Gastrocnemius medialis (tissue), 4 donors: Measurements from ENCODE around the gene TMEM229A. TPM values are rescaled to one million over a fixed set of nuclear protein-coding genes. Genes with fewer than 3 reads are reported as not detected.
"Not testable (repeated sequence)": the region's sequence is repeated elsewhere in the genome, so short reads cannot be mapped to it uniquely, and the experiment has no call there.

Experiments
- ATAC-seq, 2 donors: fragments of 150-250 bp; one replicate each; pipeline ENCODE4 v1.9.1; 2016
- DNase-seq, 2 donors: peaks; one replicate each; pipeline ENCODE4 v3.0.0-alpha.2; 2019
- H3K27ac ChIP-seq, 4 donors: fragments of 200-600 bp; sonication (generic); 1 replicate in 1 of 4; 2 replicates in 3 of 4; pipeline ENCODE4 v1.5.1; 2016 to 2018; ENCODE audit warnings: mild to moderate bottlenecking in 2 of 4, moderate library complexity in 1 of 4
- H3K27me3 ChIP-seq, 3 donors: fragments of 200-600 bp; sonication (generic) in 2 of 3; 1 replicate in 1 of 3; 2 replicates in 2 of 3; pipeline versions ENCODE4 v1.5.1 to v1.6.0; 2016 to 2019; ENCODE audit warnings: mild to moderate bottlenecking in 1 of 3, moderate library complexity in 1 of 3
- H3K36me3 ChIP-seq, 2 donors: fragments of 200-600 bp; sonication (generic) in 1 of 2; one replicate each; pipeline ENCODE4 v1.5.1; 2017 to 2018
- H3K4me1 ChIP-seq, 2 donors: fragments of 200-600 bp; sonication (generic) in 1 of 2; one replicate each; pipeline ENCODE4 v1.5.1; 2016 to 2017; ENCODE audit warnings: mild to moderate bottlenecking in 2 of 2
- H3K4me3 ChIP-seq, 4 donors: fragments of 200-600 bp; sonication (generic) in 3 of 4; 1 replicate in 1 of 4; 2 replicates in 3 of 4; pipeline ENCODE4 v1.5.1; 2016 to 2019; ENCODE audit warnings: mild to moderate bottlenecking in 2 of 4
- H3K9me3 ChIP-seq, 3 donors: fragments of 200-600 bp; sonication (generic) in 2 of 3; 1 replicate in 1 of 3; 2 replicates in 2 of 3; pipeline ENCODE4 v1.5.1; 2016 to 2019
- POLR2A ChIP-seq, 2 donors: fragments of 450-650 bp; IDR thresholded peaks; one replicate each; pipeline ENCODE4 v1.6.1; 2017; ENCODE audit warnings: antibody characterized with exemption in 2 of 2, mild to moderate bottlenecking in 2 of 2, moderate library complexity in 2 of 2
- in situ Hi-C, 4 donors: fragments of 200-750 bp; cut with MboI; loops; one replicate each; pipeline versions ENCODE4 v1.15.0 to v1.8.0; 2017; ENCODE audit warnings: low sequenced_read_pairs in 4 of 4
- intact Hi-C: fragments of 100-400 bp; cut with DNase I; formaldehyde crosslinking; loops from one replicate; pipeline ENCODE4 v1.15.1; 2023; ENCODE audit warnings: low total_unique reads
- total RNA-seq, 4 donors: library from RNA; depleted of rRNA; stranded (reverse); fragments of >200 nt; gene quantifications; one replicate each; pipeline versions ENCODE4 v1.1.0 to v1.2.3, GENCODE V29; 2016
- TF ChIP-seq, protein P1 (sequence below), 5 experiments: fragments of 450-650 bp in 3 of 5; fragments of 200-600 bp in 2 of 5; sonication (generic) in 2 of 5; IDR thresholded peaks in 4 of 5; conservative IDR thresholded peaks in 1 of 5; 1 replicate in 4 of 5; 2 replicates in 1 of 5; pipeline ENCODE4 v1.5.1; 2016 to 2019; ENCODE audit warnings: antibody characterized with exemption in 5 of 5, mild to moderate bottlenecking in 3 of 5, moderate library complexity in 3 of 5

TMEM229A gene
- not detected for total RNA-seq

DNA sequence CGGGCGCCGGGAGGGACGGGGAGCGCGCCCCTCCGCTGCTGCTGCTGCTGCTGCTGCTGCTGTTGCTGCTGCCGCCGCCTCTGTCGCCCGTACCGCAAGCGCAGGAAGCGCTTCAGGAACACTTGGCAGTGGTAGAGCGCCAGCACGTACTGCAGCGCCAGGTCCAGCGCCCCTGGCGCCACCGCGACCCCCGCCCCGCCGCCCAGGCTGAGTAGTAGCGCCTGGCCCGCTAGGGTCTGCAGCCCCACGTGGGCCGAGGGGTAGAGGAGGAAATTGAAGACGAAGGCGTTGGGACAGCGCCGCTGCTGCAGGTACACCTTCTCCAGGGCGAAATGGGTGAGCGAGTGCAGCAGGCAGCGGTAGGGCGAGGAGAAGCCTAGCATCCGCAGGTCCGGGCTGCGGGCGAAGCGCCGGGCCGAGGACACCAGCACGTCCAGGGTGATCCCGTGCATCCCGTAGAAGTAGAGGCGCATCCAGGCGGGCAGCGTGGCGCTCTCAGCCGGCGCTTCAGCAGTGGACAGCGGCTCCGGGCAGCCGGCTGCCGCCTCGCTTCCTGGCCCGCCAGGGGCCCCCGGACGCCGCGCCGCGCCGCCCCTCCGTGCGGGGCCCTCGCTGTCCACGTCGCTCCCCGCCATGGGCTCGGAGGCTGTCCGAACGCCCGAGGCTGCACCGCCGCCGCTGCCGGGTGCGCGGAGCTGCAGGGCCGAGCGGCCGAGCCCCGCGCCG lies at the start of gene TMEM229A:
Gene TMEM229A, minus strand, starts transcription at position 699 of the 726 bp plus-strand sequence. Its CDS starts 64 bp downstream, at position 635.
- peaks cover 14 to 27% (median 22%) of the 10 kb centered on the region in 3 donors for H3K27me3 ChIP-seq
- H3K27ac ChIP-seq: no peak within 1 kb of the TSS
- ATAC-seq: peak; percentile 41 to 46
- H3K4me3 ChIP-seq: peak within 1 kb of the TSS; percentile 48 to 59 (median 56)
- in situ Hi-C loops: no loop called here
- no peak for DNase-seq
- H3K4me1 ChIP-seq: peaks cover 8 to 10% of the 10 kb centered on the region in 2 donors
- H3K9me3 ChIP-seq: no peaks in the 10 kb centered on the region
- intact Hi-C loops: no loop called here
- TF ChIP-seq POLR2A (IDR thresholded peaks at IDR 0.05): no peak
- TF ChIP-seq, protein P1, sequence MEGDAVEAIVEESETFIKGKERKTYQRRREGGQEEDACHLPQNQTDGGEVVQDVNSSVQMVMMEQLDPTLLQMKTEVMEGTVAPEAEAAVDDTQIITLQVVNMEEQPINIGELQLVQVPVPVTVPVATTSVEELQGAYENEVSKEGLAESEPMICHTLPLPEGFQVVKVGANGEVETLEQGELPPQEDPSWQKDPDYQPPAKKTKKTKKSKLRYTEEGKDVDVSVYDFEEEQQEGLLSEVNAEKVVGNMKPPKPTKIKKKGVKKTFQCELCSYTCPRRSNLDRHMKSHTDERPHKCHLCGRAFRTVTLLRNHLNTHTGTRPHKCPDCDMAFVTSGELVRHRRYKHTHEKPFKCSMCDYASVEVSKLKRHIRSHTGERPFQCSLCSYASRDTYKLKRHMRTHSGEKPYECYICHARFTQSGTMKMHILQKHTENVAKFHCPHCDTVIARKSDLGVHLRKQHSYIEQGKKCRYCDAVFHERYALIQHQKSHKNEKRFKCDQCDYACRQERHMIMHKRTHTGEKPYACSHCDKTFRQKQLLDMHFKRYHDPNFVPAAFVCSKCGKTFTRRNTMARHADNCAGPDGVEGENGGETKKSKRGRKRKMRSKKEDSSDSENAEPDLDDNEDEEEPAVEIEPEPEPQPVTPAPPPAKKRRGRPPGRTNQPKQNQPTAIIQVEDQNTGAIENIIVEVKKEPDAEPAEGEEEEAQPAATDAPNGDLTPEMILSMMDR (IDR thresholded peaks at IDR 0.05 in 4 of 5, conservative IDR thresholded peaks at IDR 0.05 in 1 of 5): no peak
- H3K36me3 ChIP-seq: no peaks in the 10 kb centered on the region

DNA sequence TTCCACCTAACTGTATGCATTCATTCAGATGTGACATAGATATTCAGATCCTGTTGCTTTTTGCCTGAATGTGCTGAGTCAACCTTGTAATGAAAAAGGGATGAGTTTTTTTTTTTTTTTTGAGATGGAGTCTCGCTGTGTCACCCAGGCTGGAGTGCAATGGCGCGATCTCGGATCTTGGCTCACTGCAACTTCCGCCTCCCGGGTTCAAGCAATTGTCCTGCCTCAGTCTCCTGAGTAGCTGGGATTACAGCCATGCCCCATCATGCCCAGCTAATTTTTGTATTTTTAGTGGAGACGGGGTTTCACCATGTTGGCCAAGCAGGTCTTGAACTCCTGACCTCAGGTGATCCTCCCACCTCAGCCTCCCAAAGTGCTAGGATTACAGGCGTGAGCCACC lies 49.4 kb upstream of the TMEM229A start:
- H3K9me3 ChIP-seq, ATAC-seq, H3K4me1 ChIP-seq, intact Hi-C loops, H3K27ac ChIP-seq, H3K4me3 ChIP-seq, in situ Hi-C loops, H3K27me3 ChIP-seq, H3K36me3 ChIP-seq, DNase-seq: not testable (repeated sequence)

DNA sequence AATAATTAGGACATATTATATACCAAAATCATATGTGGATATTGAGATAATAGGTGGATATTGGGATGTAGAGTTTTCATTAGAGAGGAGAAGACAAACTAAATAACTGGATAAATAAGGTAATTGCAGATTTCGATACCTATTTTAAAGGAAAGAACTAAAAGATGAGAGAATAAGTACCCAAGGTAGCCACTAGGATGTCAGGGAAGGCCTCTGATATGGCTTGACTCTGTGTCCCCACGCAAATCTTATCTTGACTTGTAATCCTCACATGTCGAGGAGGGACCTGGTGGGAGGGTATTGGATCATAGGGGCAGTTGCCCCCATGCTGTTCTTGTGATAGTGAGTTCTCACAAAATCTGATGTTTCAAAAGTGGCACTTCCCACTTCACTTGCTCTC lies 44.7 kb upstream of the TMEM229A start:
- Histone ChIP-seq H3K36me3 (no peaks in the 10 kb centered on the region), H3K4me3 (no peak overlapping the region), H3K4me1 (no peaks in the 10 kb centered on the region), H3K27me3 (no peaks in the 10 kb centered on the region), H3K27ac (no peak overlapping the region), H3K9me3 (no peaks in the 10 kb centered on the region)
- ATAC-seq: no peak
- no peak for TF ChIP-seq POLR2A (IDR thresholded peaks at IDR 0.05)
- no peak for DNase-seq
- in situ Hi-C loops (no loop called here), intact Hi-C loops (no loop called here)

DNA sequence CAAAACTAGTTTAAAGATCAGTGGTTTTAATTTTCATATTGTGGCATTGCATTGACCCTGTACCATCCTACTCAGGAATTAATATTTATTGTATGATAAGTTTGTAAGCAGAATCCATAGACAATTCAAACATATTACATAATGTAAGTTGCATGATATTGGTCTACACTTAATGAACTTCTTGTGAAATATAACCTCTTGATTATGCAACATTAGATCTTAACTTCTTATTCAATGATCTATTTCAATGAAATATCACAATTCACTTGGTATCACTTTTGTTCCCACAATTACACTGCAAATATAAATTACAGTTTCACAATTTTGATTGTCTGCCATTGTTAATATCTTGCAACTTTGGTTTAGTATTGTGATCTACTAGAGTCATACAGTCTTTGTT lies 44.0 kb upstream of the TMEM229A start:
- no peak for DNase-seq
- intact Hi-C loops (no loop called here), in situ Hi-C loops (no loop called here)
- Histone ChIP-seq H3K4me1 (no peaks in the 10 kb centered on the region), H3K27me3 (no peaks in the 10 kb centered on the region), H3K9me3 (no peaks in the 10 kb centered on the region), H3K4me3 (no peak overlapping the region), H3K36me3 (no peaks in the 10 kb centered on the region), H3K27ac (no peak overlapping the region)
- ATAC-seq: no peak
- no peak for TF ChIP-seq POLR2A (IDR thresholded peaks at IDR 0.05)
- TF ChIP-seq, protein P1 (IDR thresholded peaks at IDR 0.05 in 4 of 5, conservative IDR thresholded peaks at IDR 0.05 in 1 of 5): no peak

DNA sequence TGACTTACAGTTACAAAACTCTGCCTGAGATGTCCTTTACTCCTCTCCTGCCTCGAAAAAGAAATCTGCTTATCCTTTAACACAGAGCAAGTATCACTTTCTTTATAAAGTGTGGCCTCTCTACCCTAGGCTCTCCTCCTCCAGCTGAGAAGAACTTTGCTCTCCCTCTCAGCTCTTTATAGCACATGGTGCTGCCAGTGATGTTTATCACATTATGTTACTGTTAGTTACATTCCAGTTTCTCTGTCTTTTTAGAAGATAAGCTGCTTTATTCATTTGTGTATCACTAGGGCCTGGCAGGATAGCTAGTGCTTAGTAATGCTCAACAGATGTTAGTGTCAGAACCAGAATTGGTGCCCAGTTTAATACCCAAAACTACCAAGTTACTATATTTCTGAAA lies 41.1 kb upstream of the TMEM229A start:
- no peak for ATAC-seq
- Histone ChIP-seq H3K4me1 (no peaks in the 10 kb centered on the region), H3K27ac (no peak overlapping the region), H3K4me3 (no peak overlapping the region), H3K9me3 (no peaks in the 10 kb centered on the region), H3K27me3 (no peaks in the 10 kb centered on the region), H3K36me3 (no peaks in the 10 kb centered on the region)
- intact Hi-C loops: no loop called here
- DNase-seq: no peak
- TF ChIP-seq POLR2A (IDR thresholded peaks at IDR 0.05): no peak
- TF ChIP-seq, protein P1 (IDR thresholded peaks at IDR 0.05 in 4 of 5, conservative IDR thresholded peaks at IDR 0.05 in 1 of 5): no peak
- in situ Hi-C loops: no loop called here

DNA sequence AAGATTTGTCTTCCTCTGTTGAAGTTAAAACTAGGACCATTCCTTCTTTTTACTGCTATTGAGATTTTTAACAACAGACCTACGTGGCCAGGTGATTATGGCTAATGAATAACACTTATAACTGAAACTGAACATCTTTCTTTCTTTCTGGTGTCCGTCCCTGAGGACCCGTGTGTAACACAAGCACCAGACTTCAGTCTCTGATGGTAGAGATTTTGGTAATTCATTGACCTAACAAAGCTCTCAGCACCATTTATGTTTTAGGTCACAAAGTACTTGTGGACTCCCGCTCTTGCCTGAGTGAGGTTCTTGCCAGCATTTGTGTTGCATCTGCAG lies 40.4 kb upstream of the TMEM229A start:
- no peaks in the 10 kb centered on the region for H3K4me1 ChIP-seq
- ATAC-seq (no peak), DNase-seq (no peak)
- H3K27ac ChIP-seq: no peak overlapping the region
- intact Hi-C loops (no loop called here), in situ Hi-C loops (no loop called here)
- no peak overlapping the region for H3K4me3 ChIP-seq
- H3K27me3 ChIP-seq: no peaks in the 10 kb centered on the region
- no peak for TF ChIP-seq POLR2A (IDR thresholded peaks at IDR 0.05)
- TF ChIP-seq, protein P1 (IDR thresholded peaks at IDR 0.05 in 4 of 5, conservative IDR thresholded peaks at IDR 0.05 in 1 of 5): no peak
- no peaks in the 10 kb centered on the region for H3K36me3 ChIP-seq
- no peaks in the 10 kb centered on the region for H3K9me3 ChIP-seq
